ENCODE results near the gene ELOF1.

DNA sequence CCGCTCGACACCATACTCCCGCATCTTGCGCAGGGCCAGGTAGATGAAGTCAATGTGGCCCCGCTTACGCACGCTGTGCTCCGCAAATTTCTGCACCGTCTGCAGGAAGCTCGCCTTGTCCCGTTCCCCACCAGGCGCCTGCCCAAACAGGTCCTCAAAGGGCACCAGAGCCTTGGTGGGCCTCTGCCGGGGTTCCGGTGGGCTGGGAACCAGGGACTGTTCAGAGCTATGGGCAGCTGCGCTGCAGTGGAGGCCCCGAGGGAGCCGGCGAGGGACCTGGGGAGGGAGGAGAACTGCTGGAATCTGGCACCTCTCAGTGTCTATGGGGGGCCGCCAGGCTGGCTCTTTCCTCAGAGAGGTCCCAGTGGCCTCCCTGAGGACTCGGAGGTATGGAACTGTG lies 45.1 kb downstream of the ELOF1 start:
- no peak for TF ChIP-seq SUZ12 (IDR thresholded peaks at IDR 0.05)
- TF ChIP-seq ELF4 (IDR thresholded peaks at IDR 0.05), result no peak
- no peak for TF ChIP-seq FOXK2 (IDR thresholded peaks at IDR 0.05)
- no peak for TF ChIP-seq FOXM1 (IDR thresholded peaks at IDR 0.05; ENCODE audit: borderline replicate concordance)
- TF ChIP-seq FOXA1 (IDR thresholded peaks at IDR 0.05), result no peak
- TF ChIP-seq TARDBP (IDR thresholded peaks at IDR 0.05), result no peak
- no peak for TF ChIP-seq ARNT (IDR thresholded peaks at IDR 0.05)
- no peak for TF ChIP-seq HDGF (IDR thresholded peaks at IDR 0.05; ENCODE audit: borderline replicate concordance)
- TF ChIP-seq BHLHE40 (IDR thresholded peaks at IDR 0.05; ENCODE audit: borderline replicate concordance), result no peak
- TF ChIP-seq SP1 (IDR thresholded peaks at IDR 0.05), result no peak
- no peak for TF ChIP-seq LEF1 (IDR thresholded peaks at IDR 0.05; ENCODE audit: borderline replicate concordance)
- TF ChIP-seq CTBP1 (IDR thresholded peaks at IDR 0.05; ENCODE audit: borderline replicate concordance), result no peak
